ENCODE data around the gene TRIM25.

- TF ChIP-seq TARDBP (IDR thresholded peaks at IDR 0.05) (no peak), SP1 (IDR thresholded peaks at IDR 0.05) (no peak), SUZ12 (IDR thresholded peaks at IDR 0.05) (no peak), PKNOX1 (IDR thresholded peaks at IDR 0.05) (no peak), FOXM1 (IDR thresholded peaks at IDR 0.05; ENCODE audit: borderline replicate concordance) (no peak), L3MBTL2 (conservative IDR thresholded peaks at IDR 0.05) (no peak), BHLHE40 (IDR thresholded peaks at IDR 0.05; ENCODE audit: borderline replicate concordance) (no peak), ARNT (IDR thresholded peaks at IDR 0.05) (no peak), FOXA1 (IDR thresholded peaks at IDR 0.05) (no peak), FOXK2 (IDR thresholded peaks at IDR 0.05) (no peak), CTBP1 (IDR thresholded peaks at IDR 0.05; ENCODE audit: borderline replicate concordance) (no peak), NFRKB (IDR thresholded peaks at IDR 0.05) (no peak)
Measured at GRCh38 chr17:56866496-56866895, 47.4 kb downstream of the TRIM25 start.

Data from HEK293T (cell line).